Measurements from ENCODE around the gene ATL3.
"Not testable (repeated sequence)": the region's sequence is repeated elsewhere in the genome, so short reads cannot be mapped to it uniquely, and the experiment has no call there.

ATL3 gene

DNA sequence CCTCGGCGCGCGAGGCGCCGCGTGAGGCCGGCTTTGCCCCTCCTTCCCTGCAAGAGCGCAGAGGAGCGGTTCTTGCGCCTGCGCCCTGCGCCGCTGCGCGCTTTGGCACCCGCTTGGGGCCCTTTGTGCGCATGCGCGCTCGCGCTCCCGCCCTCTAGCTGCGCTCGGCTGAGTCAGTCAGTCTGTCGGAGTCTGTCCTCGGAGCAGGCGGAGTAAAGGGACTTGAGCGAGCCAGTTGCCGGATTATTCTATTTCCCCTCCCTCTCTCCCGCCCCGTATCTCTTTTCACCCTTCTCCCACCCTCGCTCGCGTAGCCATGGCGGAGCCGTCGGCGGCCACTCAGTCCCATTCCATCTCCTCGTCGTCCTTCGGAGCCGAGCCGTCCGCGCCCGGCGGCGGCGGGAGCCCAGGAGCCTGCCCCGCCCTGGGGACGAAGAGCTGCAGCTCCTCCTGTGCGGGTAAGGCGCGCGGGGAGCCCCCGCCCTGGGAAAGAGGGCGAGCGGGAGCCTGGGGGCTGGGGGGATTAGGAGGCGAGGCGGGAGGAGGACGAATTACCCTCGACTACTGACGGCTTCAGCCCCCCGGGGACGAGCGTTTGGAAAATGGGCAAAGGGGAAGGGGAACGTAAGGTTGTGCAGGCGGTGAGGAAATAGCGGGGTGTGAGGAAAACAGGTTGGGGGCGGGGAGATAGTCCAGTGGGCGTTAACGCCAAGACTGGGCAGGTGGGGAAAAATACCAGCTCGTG is 10.3 kb upstream of the ATL3 start, which contains the start of gene RTN3:
Gene RTN3 (plus strand): TSS at position 180 of the 745 bp plus-strand sequence. CDS start 137 bp downstream, at position 317.
- peak; percentile 95 to 99 for DNase-seq (ENCODE audit: low read depth in 1 of 2, low spot score in 1 of 2)

DNA sequence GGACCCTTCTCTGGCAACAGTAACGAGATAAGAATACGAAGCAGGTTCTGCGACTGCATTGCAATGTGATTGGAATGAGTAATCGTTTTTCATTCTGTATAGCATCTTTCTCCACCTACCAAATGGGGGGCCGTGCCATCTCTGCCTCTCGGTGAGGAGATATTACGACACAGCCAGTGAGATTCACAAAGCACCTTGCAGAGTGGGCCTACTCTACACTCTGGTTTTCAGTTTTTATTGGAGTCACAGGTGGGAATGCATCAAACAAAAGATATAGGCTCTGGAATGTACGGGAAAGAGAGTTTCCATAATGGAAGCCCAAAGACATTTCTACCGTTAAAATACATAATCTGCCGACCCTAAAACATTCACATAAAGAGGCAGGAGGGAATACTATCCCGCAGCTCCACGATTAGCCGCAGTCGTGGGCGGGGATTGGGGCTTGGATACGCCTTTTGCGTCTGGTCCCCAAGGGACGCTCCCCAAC is 9.7 kb upstream of the ATL3 start:
- DNase-seq (ENCODE audit: low read depth in 1 of 2, low spot score in 1 of 2) = no peak

DNA sequence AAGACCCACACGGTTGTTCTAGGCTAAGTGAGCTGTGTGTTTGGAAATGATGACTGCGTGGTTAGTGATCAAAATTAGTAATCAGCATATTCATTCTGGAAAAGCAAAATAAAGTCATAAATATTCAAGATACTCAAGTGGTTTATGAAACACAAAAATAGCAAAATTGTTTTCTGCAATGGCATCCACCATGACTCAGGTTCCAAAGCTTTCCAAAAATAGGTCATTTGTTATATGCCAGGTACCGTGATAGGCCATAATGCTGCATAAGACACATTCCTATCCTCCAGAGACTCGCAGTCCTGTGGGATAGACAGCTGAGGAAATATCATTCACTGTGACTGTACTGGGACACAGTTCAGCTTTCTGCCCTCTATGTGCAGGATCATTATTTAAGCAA is 2.4 kb upstream of the ATL3 start:
- no peak for DNase-seq (ENCODE audit: low read depth in 1 of 2, low spot score in 1 of 2)

DNA sequence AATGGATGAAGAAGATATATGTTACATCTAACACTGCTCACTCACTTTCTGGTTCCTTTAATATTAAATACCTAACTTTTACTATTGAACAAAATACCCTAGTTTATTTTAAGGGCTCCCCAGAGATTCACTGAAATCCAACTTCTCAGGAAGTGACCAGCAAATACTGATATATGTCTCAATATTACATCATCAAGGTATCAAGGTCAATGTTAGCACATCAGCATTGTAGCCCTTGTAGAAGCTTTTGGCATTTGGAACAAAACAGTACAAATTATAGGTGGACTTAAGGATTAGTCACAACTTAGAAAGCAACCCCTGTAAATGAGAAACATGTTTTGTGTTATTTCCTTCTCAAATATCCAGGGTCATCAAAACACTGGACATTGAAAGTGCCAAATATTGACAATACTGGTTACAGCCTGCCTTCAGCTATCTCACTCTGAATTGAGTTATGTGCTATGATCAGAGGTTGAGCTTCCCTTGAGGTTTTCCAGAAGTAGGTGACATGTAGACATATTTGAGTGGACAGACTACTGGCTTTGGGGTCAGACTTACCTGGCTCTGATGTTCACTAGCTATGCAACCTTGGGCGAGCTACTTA is 1.9 kb upstream of the ATL3 start:
- no peak for DNase-seq (ENCODE audit: low read depth in 1 of 2, low spot score in 1 of 2)

DNA sequence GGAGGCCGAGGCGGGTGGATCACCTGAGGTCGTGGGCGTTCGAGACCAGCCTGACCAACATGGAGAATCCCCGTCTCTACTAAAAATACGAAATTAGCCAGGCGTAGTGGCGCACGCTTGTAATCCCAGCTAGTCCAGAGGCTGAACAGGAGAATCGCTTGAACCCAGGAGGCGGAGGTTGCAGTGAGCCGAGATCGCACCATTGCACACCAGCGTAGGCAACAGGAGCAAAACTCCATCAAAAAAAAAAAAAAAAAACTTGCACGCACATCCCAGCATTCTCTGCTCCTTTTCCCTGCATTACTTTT is 934 bp upstream of the ATL3 start:
- no peak for DNase-seq (ENCODE audit: low read depth in 1 of 2, low spot score in 1 of 2)

DNA sequence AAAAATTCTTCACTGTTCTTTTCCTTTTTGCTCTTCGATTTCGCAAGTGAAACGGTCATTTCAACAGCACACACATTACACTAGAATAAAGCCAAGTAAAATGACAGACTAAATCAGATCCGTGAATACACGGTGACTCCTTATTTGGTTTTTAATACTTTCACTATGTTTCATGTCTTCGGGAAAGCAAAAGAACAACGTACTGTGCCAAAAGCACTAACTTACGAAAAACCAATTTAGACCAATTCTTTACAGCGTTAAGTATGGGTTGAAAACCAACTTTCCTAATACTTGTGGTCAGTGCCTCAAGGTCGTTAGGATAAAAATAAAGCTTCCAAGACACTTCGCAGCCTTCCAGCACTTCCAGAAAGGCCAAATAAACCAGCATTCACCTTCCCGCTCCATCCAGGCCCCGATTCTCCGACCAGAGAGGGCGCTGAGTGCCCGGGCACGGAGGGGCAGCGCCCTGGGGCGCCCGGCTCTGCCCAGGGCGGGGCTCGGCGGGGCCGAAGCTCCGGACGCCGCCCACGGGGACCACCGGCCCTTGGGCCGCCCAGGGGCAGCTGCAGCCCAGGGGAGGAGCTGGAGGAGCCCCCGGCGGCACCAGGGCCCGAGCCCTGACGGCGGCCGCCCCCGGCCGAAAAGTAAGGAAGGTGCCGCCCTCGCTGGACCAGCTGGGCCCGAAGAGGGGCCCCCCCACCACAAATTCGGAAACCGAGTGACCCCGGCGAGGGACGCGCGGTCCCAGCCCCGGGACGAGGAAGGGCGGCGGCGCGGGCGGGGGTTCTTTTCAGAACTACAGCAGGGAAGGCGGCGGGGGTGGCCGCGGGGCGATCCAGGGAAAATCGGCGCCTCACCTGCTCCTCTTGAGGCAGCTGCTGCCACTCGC is 499 bp downstream of the ATL3 start:
- DNase-seq (ENCODE audit: low read depth in 1 of 2, low spot score in 1 of 2) = peak in 1 of 2 donors; percentile 13

DNA sequence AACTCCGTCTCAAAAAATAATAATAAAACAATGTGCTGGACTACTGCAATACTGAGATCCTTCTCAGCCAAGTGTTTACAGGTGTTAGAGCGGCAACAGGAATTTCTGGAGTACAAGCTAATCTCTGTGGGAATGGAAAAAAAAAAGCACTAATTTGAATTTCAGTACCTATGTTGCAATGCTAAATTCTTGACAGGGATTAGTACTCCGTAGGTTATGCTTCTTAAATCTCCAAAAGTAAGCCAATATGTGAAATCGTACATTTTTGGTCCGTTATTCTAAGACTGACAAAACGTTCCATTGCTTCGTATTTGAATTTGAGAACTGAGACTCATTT is 1.1 kb downstream of the ATL3 start:
- no peak for DNase-seq (ENCODE audit: low read depth in 1 of 2, low spot score in 1 of 2)

DNA sequence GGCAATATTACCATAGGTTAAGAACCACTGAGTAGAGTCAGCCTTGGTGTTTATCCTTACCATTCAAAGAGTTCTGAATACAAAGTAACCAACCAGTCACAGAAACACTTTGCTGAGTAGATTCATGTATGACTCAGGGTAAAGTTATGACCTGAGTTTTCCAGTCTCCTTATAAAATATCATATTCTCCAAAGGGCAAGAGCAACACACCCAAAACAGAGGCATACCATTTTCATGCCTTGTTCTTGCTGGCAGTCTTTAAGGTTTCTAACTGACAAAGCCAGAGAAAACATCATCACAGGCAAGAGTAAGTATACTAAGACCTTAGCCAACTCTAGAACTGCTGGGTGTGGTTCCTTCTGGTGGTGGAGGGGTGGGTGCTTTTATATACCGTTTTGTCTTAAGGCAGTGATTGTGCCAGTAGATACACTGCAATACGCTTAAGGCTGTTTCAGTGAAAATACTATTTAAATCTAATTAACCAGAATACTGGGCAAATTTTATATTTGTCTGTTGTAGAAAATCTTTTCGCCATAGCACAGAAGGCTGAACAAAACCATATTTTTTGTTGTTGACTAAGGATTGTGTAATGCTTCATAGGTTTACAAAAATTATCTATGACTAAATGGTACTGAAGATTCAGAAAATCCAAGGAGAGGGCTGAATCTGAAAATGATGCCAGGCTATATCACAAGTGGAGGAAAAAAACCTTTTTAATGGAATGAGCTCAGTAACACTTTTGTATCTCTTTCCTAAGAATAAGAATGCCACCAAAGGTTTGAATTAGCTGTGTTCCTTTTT is 3.0 kb downstream of the ATL3 start:
- DNase-seq (ENCODE audit: low read depth in 1 of 2, low spot score in 1 of 2) = no peak

DNA sequence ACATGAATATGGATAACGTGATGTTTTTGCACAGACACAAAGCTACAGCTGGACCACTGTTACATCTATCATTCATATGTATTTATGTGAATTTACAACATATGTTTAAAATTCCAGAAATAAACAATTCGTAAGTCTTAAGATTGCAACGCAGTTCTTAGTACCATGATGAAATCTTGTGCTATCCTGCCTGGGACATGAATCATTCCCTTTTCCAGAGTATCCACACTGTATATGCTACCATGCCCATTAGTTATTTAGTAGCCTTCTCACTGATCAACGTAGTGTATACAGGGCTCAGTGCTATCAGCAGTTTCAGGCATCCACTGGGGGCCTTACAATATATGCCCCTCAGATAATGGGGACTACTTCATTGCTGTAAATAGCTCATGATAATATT is 4.3 kb downstream of the ATL3 start:
- DNase-seq (ENCODE audit: low read depth in 1 of 2, low spot score in 1 of 2) = no peak

DNA sequence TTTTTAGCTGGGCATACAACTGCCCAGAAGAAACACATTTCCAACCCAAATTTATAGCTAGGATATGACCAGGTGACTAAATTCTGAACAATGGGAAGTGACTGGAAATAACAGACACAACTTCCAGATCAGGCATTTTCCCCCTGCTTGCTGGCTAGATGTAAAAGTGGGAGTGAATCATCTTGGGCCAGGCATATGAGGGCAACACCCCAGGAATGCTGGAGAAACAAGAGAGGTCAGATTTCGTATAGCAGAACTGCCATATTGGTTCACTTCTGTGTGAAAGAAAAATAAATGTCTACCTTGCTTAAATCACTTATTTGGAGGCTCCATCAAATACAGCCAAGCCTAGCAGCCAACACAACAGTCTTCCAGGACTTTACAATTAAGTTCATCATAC is 7.4 kb downstream of the ATL3 start:
- DNase-seq (ENCODE audit: low read depth in 1 of 2, low spot score in 1 of 2) = no peak

DNA sequence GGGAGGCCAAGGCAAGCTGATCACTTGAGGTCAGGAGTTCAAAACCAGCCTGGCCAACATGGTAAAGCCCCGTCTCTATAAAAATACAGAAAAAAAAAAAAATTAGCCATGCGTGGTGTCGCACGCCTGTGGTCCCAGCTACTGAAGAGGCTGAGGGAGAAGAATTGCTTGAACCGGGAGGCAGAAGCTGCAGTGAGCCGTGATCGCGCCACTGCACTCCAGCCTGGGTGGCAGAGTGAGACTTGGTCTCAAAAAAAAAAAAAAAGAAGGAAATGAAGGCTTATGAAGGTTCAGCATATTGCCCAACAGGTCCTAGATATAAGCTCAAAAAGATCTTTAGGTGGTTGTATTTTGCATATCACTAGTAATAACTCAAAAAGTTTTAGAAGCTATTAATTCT is 10.2 kb downstream of the ATL3 start:
- no peak for DNase-seq (ENCODE audit: low read depth in 1 of 2, low spot score in 1 of 2)

DNA sequence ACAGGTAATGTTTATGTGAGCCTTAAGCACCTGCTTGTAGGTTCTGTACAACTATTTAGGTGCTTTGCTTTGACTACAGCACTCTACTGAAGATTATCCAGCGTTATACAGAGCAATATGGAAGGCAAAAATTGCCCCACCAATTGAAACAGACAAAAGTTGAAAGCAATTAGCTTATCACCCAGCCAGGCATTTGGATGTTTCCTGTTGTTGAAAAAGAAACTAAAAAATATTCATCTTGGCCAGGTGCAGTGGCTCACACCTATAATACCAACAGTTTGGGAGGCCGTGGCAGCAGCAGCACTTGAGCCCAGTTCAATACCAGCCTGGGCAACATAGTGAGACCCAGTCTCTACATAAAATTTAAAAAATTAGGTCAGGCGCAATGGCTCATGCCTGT is 18.5 kb downstream of the ATL3 start:
- no peak for DNase-seq (ENCODE audit: low read depth in 1 of 2, low spot score in 1 of 2)

DNA sequence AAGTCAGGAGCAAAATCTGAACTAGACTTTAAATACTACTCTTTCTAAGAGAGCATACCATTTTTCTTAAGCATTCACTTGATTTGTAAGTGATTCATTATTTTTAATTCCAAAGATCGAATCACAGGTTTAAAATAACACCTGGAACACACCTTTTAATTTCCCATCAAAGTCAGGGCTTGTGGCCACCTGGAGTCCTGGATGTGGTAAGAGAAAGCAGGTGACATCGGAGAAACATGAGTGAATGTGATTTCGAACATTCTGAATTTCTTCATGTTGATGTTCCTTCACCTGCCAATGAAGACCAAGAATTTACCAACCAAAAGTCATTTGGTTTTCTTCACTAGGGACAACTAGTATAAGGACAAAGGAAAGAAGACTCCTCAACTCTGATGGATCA is 28.0 kb downstream of the ATL3 start:
- DNase-seq (ENCODE audit: low read depth in 1 of 2, low spot score in 1 of 2) = no peak

DNA sequence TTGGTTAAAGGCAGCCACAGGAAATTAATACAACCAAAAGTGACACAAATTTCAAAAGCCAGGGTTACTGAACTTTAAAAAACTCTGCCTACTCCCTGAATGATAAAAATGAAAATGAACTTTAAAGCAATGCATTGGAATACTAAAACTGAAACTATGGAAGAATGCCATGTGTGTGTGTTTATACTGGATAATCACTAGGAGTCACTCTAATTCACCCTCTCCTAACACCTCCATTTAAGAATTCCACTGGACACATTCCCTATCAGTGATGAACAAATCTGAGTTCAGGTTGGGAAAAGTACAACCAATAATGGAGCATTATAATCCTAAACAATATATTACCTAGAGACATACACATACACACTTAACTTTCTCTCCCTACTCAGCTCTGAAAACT is 29.4 kb downstream of the ATL3 start:
- no peak for DNase-seq (ENCODE audit: low read depth in 1 of 2, low spot score in 1 of 2)

DNA sequence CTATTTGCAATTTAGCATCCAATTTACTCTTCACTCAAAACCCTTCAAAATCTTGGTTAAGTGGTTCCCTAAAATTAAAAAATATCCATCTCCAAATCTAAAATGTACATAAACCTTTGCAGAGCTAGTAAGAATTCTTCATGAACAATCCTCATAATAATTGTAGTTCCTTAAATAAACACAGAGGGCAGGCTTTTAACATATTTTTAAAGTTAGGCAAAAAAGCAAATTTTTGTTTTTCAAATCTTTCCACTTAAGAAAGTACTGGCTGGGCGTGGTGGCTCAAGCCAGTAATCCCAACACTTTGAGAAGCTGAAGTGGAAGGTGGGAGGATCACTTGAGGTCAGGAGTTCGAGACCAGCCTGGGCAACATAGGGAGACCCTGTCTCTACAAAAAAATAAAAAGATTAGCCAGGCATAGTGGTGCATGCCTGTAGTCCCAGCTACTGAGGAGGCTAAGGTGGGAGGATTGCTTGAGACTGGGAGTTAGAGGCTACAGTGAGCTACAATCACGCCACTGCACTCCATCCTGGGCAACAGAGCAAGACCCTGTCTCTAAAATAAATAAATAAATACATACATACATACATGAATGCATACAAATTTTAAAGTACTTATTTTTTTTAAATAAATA is 31.9 kb downstream of the ATL3 start:
- no peak for DNase-seq (ENCODE audit: low read depth in 1 of 2, low spot score in 1 of 2)

DNA sequence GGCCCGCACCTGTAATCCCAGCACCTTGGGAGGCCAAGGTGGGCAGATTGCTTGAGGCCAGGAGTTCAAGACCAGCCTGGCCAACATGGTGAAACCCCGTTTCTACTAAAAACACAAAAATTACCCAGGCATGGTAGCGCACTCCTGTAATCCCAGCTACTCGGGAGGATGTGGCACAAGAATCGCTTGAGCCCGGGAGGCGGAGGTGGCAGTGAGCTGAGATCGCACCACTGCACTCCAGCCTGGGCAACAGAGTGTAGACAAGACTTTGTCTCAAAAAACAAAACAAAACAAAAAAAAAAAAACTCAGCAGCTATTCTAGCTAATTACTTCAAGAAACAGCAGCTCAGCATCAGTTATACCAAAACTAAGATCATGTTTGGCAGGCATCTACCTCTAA is 32.7 kb downstream of the ATL3 start:
- not testable (repeated sequence) for DNase-seq (ENCODE audit: low read depth in 1 of 2, low spot score in 1 of 2)

DNA sequence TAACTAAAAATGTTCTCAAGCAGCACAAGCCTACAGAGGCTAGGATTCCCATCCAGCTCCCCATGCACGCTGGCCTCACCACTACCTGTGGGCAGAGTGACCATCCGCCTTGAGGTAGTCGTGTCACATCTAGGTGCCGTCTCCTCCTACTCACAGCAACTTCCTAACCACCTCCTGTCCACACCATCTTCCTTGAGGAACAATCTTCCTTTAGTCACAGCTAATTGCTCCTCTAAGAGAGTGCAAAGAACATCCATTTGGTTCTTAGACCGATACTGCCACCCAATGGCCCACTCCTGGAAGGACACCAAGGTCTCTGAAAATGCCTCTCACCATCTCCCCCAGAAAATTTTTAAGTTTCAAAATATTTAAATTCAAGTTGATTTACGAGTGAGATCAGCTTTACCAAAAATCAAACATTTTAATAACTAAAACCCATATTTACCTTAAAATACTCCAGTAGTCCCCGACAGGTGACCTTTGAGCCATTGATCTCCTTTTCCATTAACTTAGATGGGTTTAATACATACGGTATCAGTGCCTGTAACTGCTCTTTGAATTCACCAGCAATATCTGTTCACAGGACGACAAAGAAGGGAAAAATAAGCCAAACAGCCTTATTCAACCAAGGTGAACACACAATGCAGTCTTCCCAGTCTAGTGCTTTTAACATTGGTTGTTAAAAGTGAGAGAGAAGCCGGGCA is 35.3 kb downstream of the ATL3 start:
- peak; percentile 40 to 42 for DNase-seq (ENCODE audit: low read depth in 1 of 2, low spot score in 1 of 2)

DNA sequence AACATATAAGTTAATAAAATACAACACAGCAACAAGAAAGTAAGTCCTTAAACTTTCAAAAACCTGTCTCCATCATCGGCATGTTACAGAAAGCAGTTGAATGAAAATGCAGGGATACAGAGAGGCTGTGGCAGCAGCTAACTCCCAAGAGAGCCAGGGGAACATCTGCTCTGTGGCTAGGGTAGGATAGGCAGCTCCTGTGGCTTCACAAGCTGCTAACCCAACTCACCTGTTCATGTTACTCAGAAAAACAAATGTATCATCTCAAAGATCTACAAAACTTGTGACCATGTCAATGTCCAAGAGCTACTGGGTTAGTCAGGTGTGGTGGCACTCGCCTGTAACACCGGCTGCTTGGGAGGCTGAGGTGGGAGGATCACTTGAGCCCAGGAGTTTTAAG is 41.8 kb downstream of the ATL3 start:
- no peak for DNase-seq (ENCODE audit: low read depth in 1 of 2, low spot score in 1 of 2)

DNA sequence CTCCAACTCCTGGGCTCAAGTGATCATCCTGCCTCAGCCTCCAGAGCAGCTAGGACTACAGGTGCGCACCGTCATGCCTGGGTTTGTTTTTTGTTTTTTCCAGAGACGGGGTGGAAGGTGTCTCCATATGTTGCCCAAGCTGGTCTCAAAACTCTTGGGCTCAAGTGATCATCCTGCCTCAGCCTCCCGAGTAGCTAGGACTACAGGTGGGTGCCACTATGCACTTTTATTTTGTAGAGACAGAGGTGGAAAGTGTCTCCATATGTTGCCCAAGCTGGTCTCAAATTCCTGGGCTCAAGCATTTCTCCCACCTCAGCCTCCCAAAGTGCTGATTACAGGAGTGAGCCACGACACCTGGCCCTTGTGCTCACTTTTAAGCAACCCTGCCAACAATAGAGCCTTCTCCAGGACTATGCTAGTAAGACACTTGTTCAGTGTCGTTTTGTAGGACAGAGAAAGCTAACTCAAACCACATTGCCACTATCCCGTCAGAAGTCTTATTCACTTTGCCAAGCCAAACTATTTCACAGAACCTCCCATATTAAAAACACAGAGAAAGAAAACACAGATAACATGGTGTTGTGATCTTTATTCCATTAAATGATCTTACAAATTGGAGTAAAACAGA is 47.5 kb downstream of the ATL3 start:
- DNase-seq (ENCODE audit: low read depth in 1 of 2, low spot score in 1 of 2) = no peak

DNA sequence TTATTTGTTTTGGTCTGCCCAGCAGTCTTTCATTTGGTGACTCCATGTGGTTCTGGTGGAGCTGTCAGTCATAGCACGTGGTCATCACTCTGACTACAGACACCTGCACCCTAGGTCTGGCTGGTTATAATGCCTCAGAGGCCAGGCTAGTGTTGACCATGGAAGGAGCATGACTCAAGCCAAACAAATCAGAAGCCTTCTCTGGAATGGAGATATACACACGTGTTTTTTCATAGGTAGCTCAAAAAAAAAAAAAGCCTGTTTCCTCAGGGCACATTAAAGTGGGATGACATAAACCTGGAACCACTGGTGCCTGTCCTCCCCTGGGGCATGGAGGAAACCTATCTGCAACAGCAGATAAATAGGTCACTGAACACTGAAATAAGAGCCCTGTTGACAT is 48.9 kb downstream of the ATL3 start:
- DNase-seq (ENCODE audit: low read depth in 1 of 2, low spot score in 1 of 2) = no peak
